ENCODE data around the gene PARP4.
"Not testable (repeated sequence)": the region's sequence is repeated elsewhere in the genome, so short reads cannot be mapped to it uniquely, and the experiment has no call there.

PARP4 gene

GRCh38 chr13:24512197-24512907 is at the start of gene PARP4:
Gene PARP4, minus strand, starts transcription at chr13:24512778. Its CDS starts 9,002 bp downstream, at chr13:24503776.
- Histone ChIP-seq H3K27ac (ENCODE audit: low read length) (peak within 1 kb of the TSS; percentile 58), H3K36me3 (ENCODE audit: control insufficient read depth, low read depth, low read length) (no peaks in the 10 kb centered on the region), H3K4me1 (ENCODE audit: control insufficient read depth, low read depth, low read length) (peaks cover 6% of the 10 kb centered on the region), H3K9ac (ENCODE audit: low read length) (peak within 1 kb of the TSS; percentile 83), H3K27me3 (ENCODE audit: control insufficient read depth, insufficient read depth, low read length) (no peaks in the 10 kb centered on the region), H3K9me3 (ENCODE audit: control insufficient read depth, low read depth, low read length) (no peaks in the 10 kb centered on the region), H3K4me3 (ENCODE audit: low read length) (peak within 1 kb of the TSS; percentile 89)

DNA sequence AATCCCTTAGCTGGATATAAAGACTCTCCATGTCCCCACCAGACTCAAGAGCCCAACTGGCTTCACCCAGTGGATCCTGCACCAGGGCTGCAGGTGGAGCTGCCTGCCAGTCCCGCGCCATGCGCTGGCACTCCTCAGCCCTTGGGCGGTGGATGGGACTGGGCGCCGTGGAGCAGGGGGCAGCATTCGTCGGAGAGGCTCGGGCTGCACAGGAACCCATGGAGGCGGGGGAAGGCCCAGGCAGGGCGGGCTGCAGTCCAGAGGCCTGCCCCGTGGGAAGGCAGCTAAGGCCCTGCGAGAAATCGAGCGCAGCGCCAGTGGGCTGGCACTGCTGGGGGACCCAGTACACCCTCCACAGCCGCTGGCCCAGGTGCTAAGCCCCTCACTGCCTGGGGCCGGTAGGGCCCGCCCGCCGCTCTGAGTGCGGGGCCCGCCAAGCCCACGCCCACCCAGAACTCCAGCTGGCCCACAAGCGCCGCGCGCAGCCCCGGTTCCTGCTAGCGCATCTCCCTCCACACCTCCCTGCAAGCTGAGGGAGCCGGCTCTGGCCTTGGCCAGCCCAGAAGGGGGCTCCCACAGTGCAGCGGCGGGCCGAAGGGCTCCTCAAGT is 48.1 kb upstream of the PARP4 start:
- H3K27ac ChIP-seq (ENCODE audit: low read length); H3K9ac ChIP-seq (ENCODE audit: low read length); H3K4me3 ChIP-seq (ENCODE audit: low read length); H3K9me3 ChIP-seq (ENCODE audit: control insufficient read depth, low read depth, low read length); H3K27me3 ChIP-seq (ENCODE audit: control insufficient read depth, insufficient read depth, low read length); H3K36me3 ChIP-seq (ENCODE audit: control insufficient read depth, low read depth, low read length); H3K4me1 ChIP-seq (ENCODE audit: control insufficient read depth, low read depth, low read length): not testable (repeated sequence)

- not testable (repeated sequence) for H3K27me3 ChIP-seq (ENCODE audit: control insufficient read depth, insufficient read depth, low read length); H3K27ac ChIP-seq (ENCODE audit: low read length); H3K36me3 ChIP-seq (ENCODE audit: control insufficient read depth, low read depth, low read length); H3K4me3 ChIP-seq (ENCODE audit: low read length); H3K4me1 ChIP-seq (ENCODE audit: control insufficient read depth, low read depth, low read length); H3K9me3 ChIP-seq (ENCODE audit: control insufficient read depth, low read depth, low read length); H3K9ac ChIP-seq (ENCODE audit: low read length)
Measured at GRCh38 chr13:24559431-24560218, 47.0 kb upstream of the PARP4 start.

DNA sequence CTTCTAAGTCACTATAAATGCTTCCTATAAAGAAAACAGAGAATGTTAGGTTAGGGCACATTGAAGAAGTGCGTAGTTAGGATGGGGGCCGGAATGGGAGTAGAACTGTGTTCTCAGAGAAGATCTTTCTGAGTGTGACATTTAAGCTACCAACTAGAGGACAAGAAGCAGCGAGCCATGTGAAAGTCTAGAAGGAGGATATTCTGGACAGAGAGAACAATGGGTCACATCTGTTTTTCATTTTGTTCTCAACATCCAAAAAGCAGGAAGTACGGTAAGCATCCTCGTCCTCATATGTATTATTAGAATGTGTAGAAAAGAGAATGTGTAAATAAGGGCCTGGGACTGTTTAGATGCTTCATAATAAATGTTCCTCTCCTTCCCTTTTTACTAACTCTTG is 44.5 kb upstream of the PARP4 start:
- H3K27ac ChIP-seq (ENCODE audit: low read length), result no peak overlapping the region
- no peaks in the 10 kb centered on the region for H3K9me3 ChIP-seq (ENCODE audit: control insufficient read depth, low read depth, low read length)
- no peak overlapping the region for H3K9ac ChIP-seq (ENCODE audit: low read length)
- no peak overlapping the region for H3K4me3 ChIP-seq (ENCODE audit: low read length)
- no peaks in the 10 kb centered on the region for H3K4me1 ChIP-seq (ENCODE audit: control insufficient read depth, low read depth, low read length)
- H3K36me3 ChIP-seq (ENCODE audit: control insufficient read depth, low read depth, low read length), result no peaks in the 10 kb centered on the region
- H3K27me3 ChIP-seq (ENCODE audit: control insufficient read depth, insufficient read depth, low read length), result no peaks in the 10 kb centered on the region

DNA sequence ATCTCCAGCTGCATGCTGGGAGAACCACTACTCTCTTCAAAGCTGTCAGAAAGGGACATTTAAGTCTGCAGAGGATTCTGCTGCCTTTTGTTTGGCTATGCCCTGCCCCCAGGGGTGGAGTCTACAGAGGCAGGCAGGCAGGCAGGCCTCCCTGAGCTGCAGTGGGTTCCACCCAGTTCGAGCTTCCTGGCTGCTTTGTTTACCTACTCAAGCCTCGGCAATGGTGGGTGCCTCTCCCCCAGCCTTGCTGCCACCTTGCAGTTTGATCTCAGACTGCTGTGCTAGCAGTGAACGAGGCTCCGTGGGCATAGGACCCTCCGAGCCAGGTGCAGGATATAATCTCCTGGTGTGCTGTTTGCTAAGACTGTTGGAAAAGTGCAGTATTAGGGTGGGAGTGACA is 41.3 kb upstream of the PARP4 start:
- H3K9ac ChIP-seq (ENCODE audit: low read length); H3K9me3 ChIP-seq (ENCODE audit: control insufficient read depth, low read depth, low read length); H3K36me3 ChIP-seq (ENCODE audit: control insufficient read depth, low read depth, low read length); H3K4me3 ChIP-seq (ENCODE audit: low read length); H3K27me3 ChIP-seq (ENCODE audit: control insufficient read depth, insufficient read depth, low read length); H3K4me1 ChIP-seq (ENCODE audit: control insufficient read depth, low read depth, low read length); H3K27ac ChIP-seq (ENCODE audit: low read length): not testable (repeated sequence)

DNA sequence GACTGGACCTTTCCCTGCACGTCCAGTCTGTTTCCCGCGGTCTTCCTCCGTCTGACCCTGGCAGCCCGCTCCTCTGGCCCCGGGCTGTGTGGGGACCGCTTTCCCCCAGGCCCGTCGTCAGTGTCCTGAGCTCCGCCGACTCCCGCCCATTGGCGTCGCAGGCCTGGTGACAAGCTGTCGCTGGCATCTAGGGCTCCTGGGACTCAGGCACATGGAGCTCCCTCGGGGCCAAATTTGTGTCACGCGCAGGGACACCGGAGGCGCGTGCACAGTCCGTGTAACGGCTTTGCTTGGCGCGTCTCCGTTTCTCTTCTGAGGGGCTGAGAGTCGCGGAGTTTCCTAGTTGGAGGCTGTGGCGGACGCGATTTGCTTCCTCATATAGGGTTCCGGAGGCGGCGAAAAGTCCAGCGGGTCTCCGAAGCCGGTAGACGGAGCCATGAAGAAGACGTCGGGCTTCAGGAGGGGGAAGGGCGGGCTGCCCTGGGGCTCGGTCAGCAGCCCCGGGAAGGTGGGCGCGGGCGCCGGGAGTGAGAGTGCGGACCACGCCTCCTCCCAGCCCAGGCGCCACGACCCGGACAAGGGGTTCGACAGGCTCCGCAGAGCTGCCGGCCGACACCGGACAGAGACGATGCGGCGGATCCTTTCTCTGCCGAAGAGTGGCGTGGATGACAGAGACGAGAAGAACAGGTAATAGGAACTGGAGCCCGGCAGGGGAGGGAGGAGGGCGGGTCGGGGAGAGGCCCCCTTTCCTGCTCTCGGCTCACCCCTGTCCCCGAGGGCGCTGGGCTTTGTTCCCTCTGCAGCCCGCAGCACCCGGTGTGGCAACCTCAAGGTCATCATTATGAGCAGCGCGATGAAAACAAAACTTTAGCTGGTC is 29.1 kb upstream of the PARP4 start:
- not testable (repeated sequence) for H3K27ac ChIP-seq (ENCODE audit: low read length); H3K9me3 ChIP-seq (ENCODE audit: control insufficient read depth, low read depth, low read length); H3K9ac ChIP-seq (ENCODE audit: low read length); H3K36me3 ChIP-seq (ENCODE audit: control insufficient read depth, low read depth, low read length); H3K4me1 ChIP-seq (ENCODE audit: control insufficient read depth, low read depth, low read length)
- Histone ChIP-seq H3K27me3 (ENCODE audit: control insufficient read depth, insufficient read depth, low read length) (peaks cover 28% of the 10 kb centered on the region), H3K4me3 (ENCODE audit: low read length) (peak overlapping the region; percentile 58)

- Histone ChIP-seq H3K4me1 (ENCODE audit: control insufficient read depth, low read depth, low read length) (no peaks in the 10 kb centered on the region), H3K9me3 (ENCODE audit: control insufficient read depth, low read depth, low read length) (no peaks in the 10 kb centered on the region), H3K9ac (ENCODE audit: low read length) (no peak overlapping the region), H3K27ac (ENCODE audit: low read length) (no peak overlapping the region), H3K4me3 (ENCODE audit: low read length) (peak overlapping the region; percentile 58), H3K27me3 (ENCODE audit: control insufficient read depth, insufficient read depth, low read length) (peaks cover 28% of the 10 kb centered on the region), H3K36me3 (ENCODE audit: control insufficient read depth, low read depth, low read length) (no peaks in the 10 kb centered on the region)
Measured at GRCh38 chr13:24541127-24541475, 28.5 kb upstream of the PARP4 start.

DNA sequence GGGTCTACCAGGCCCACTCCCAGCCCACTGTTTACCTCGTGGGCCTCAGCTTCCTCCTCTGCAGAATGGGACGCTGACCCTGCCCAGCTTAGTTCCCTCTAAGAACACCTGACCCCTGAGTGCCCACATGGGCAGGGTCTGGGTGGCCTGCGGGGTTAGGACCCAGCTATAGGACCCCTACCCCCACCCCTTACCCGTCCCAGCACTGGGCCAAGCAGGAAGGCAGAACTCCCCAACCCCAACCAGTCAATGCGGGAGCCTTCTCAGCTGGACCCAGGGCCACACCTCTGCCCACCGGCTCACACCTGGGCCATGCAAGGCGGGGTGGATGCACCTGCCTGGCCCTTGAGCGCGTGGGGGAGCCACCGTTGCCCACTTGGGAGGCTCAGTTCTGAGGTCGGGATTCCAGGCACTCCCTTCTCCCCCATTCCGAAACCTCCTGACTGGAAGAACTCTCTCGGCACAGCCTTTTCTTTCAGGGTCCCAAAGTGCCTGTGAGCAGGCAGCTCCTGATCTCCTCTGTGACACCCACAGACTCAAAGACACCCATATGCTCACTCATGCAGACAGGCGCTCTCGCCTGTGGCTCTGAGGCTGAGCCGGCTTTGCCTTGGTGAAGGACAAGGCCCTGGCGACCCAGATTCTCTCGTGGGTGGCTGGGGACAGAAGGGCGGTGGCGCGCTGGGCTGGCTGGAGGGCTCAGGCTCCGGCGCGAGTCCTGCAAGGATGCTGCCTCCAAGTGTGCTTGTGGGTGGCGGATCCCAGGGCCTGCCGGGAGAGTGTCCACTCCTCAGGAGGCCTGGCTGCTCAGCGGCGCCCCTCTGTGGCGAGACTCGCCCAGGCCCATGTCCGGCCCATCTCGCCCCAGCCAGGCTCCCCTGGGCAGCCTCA is 27.9 kb upstream of the PARP4 start:
- Histone ChIP-seq H3K27ac (ENCODE audit: low read length) (no peak overlapping the region), H3K4me1 (ENCODE audit: control insufficient read depth, low read depth, low read length) (no peaks in the 10 kb centered on the region), H3K9ac (ENCODE audit: low read length) (no peak overlapping the region), H3K9me3 (ENCODE audit: control insufficient read depth, low read depth, low read length) (no peaks in the 10 kb centered on the region), H3K36me3 (ENCODE audit: control insufficient read depth, low read depth, low read length) (no peaks in the 10 kb centered on the region), H3K27me3 (ENCODE audit: control insufficient read depth, insufficient read depth, low read length) (peaks cover 28% of the 10 kb centered on the region), H3K4me3 (ENCODE audit: low read length) (peak overlapping the region; percentile 58)

DNA sequence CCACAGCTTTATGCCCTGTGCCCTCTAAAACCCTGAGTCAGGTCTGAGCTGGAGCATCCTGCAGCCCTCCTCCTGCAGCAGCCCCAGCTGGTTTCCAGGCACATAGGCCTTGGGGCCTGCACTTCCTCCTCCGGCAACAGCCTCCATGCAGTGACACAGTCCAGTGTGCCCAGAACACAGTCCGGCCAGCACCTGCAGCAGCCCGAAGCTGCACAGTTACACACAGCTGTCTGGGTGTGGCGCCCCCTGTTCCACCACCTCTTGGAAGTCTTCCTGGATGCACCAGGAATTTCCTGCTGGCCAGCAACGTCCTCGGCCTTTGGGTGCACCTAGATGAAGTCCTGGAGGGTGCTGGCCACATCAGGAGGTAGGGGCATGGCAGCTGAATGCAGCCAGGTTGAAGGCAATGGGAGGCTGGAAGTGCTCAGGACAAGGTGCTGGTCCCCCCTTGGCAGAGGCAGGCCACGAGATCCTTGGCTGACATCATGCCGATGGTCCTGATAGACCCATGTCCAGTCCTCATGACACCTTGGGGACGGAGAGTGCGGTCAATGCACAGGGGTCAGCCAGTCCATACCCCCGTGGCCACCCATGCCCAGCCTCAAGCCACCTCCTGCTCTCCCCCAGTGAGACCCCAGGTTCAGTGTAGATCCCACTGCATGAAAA is 27.1 kb upstream of the PARP4 start:
- peaks cover 28% of the 10 kb centered on the region for H3K27me3 ChIP-seq (ENCODE audit: control insufficient read depth, insufficient read depth, low read length)
- H3K4me1 ChIP-seq (ENCODE audit: control insufficient read depth, low read depth, low read length), result no peaks in the 10 kb centered on the region
- H3K9ac ChIP-seq (ENCODE audit: low read length), result no peak overlapping the region
- no peaks in the 10 kb centered on the region for H3K9me3 ChIP-seq (ENCODE audit: control insufficient read depth, low read depth, low read length)
- no peaks in the 10 kb centered on the region for H3K36me3 ChIP-seq (ENCODE audit: control insufficient read depth, low read depth, low read length)
- no peak overlapping the region for H3K4me3 ChIP-seq (ENCODE audit: low read length)
- no peak overlapping the region for H3K27ac ChIP-seq (ENCODE audit: low read length)

GRCh38 chr13:24529478-24529877 is 16.9 kb upstream of the PARP4 start:
- Histone ChIP-seq H3K9me3 (ENCODE audit: control insufficient read depth, low read depth, low read length) (no peaks in the 10 kb centered on the region), H3K4me3 (ENCODE audit: low read length) (peak overlapping the region; percentile 22), H3K27me3 (ENCODE audit: control insufficient read depth, insufficient read depth, low read length) (no peaks in the 10 kb centered on the region), H3K4me1 (ENCODE audit: control insufficient read depth, low read depth, low read length) (peaks cover 17% of the 10 kb centered on the region), H3K27ac (ENCODE audit: low read length) (peak overlapping the region; percentile 19), H3K36me3 (ENCODE audit: control insufficient read depth, low read depth, low read length) (no peaks in the 10 kb centered on the region), H3K9ac (ENCODE audit: low read length) (no peak overlapping the region)

Measured in iPS-18a (cell line).